Trophoblast cell (in vitro differentiated cells and primary cell): ENCODE measurements around the gene CERK.

Source experiments
- DNase-seq, 2 donors: peaks; one replicate each; pipeline ENCODE4 v3.0.0-alpha.2; 2016
- H2AFZ ChIP-seq: 2 replicates; pipeline ENCODE4 v1.6.1; 2013; ENCODE audit warnings: low read length, moderate library complexity, mild to moderate bottlenecking; ENCODE audit not compliant: insufficient read depth, poor library complexity
- H2AK5ac ChIP-seq: 2 replicates; pipeline ENCODE4 v1.6.1; 2013; ENCODE audit warnings: mild to moderate bottlenecking, low read length
- H2BK120ac ChIP-seq: 2 replicates; pipeline ENCODE4 v1.6.1; 2013; ENCODE audit warnings: low read length, mild to moderate bottlenecking, moderate library complexity; ENCODE audit not compliant: insufficient read depth, poor library complexity
- H2BK12ac ChIP-seq: 2 replicates; pipeline ENCODE4 v1.6.1; 2013; ENCODE audit warnings: mild to moderate bottlenecking, low read length, moderate library complexity
- H2BK5ac ChIP-seq: 2 replicates; pipeline ENCODE4 v1.6.1; 2013; ENCODE audit warnings: low read length, low read depth, moderate library complexity, mild to moderate bottlenecking; ENCODE audit not compliant: poor library complexity
- H3K14ac ChIP-seq: 2 replicates; pipeline ENCODE4 v1.6.1; 2013; ENCODE audit warnings: mild to moderate bottlenecking, low read length
- H3K18ac ChIP-seq: 2 replicates; pipeline ENCODE4 v1.6.1; 2013; ENCODE audit warnings: mild to moderate bottlenecking, low read length
- H3K23ac ChIP-seq: 2 replicates; pipeline ENCODE4 v1.6.1; 2013; ENCODE audit warnings: low read length
- H3K27ac ChIP-seq: 2 replicates; pipeline ENCODE4 v1.5.1; 2013; ENCODE audit warnings: low read depth, mild to moderate bottlenecking, inconsistent platforms, low read length, moderate library complexity
- H3K27me3 ChIP-seq: 2 replicates; pipeline ENCODE4 v1.6.1; 2013; ENCODE audit warnings: inconsistent platforms, mild to moderate bottlenecking, low read length, moderate library complexity; ENCODE audit not compliant: insufficient read depth
- H3K36me3 ChIP-seq, 2 experiments: 1 replicate in 1 of 2; 2 replicates in 1 of 2; pipeline ENCODE4 v1.6.1; 2013; ENCODE audit warnings: low read length in 2 of 2, mild to moderate bottlenecking in 2 of 2, moderate library complexity in 1 of 2; ENCODE audit not compliant: insufficient read depth in 2 of 2, control insufficient read depth in 1 of 2
- H3K4ac ChIP-seq: 2 replicates; pipeline ENCODE4 v1.6.1; 2013; ENCODE audit warnings: low read depth, mild to moderate bottlenecking, low read length, moderate library complexity
- H3K4me1 ChIP-seq, 2 experiments: 1 replicate in 1 of 2; 2 replicates in 1 of 2; pipeline ENCODE4 v1.6.1; 2013; ENCODE audit warnings: low read length in 2 of 2, mild to moderate bottlenecking in 2 of 2, moderate library complexity in 1 of 2; ENCODE audit not compliant: insufficient read depth in 2 of 2, control insufficient read depth in 1 of 2
- H3K4me2 ChIP-seq: 2 replicates; pipeline ENCODE4 v1.6.1; 2013; ENCODE audit warnings: inconsistent platforms, mild to moderate bottlenecking, low read length, moderate library complexity
- H3K4me3 ChIP-seq: 2 replicates; pipeline ENCODE4 v1.5.1; 2013; ENCODE audit warnings: mild to moderate bottlenecking, low read depth, low read length, inconsistent platforms
- H3K79me1 ChIP-seq: one replicate; pipeline ENCODE4 v1.6.1; 2013; ENCODE audit warnings: low read length
- H3K79me2 ChIP-seq: 2 replicates; pipeline ENCODE4 v1.6.1; 2013; ENCODE audit warnings: low read length, mild to moderate bottlenecking; ENCODE audit not compliant: control insufficient read depth, insufficient read depth, poor library complexity
- H3K9ac ChIP-seq: 2 replicates; pipeline ENCODE4 v1.6.1; 2013; ENCODE audit warnings: mild to moderate bottlenecking, low read length
- H3K9me3 ChIP-seq: 2 replicates; pipeline ENCODE4 v1.6.1; 2013; ENCODE audit warnings: low read depth, mild to moderate bottlenecking, control low read depth, inconsistent platforms, low read length; ENCODE audit not compliant: insufficient read depth
- H4K12ac ChIP-seq: 2 replicates; pipeline ENCODE4 v1.6.1; 2013; ENCODE audit warnings: low read depth, mild to moderate bottlenecking, low read length, moderate library complexity
- H4K8ac ChIP-seq: 2 replicates; pipeline ENCODE4 v1.6.1; 2013; ENCODE audit warnings: low read depth, mild to moderate bottlenecking, low read length, moderate library complexity
- H4K91ac ChIP-seq: one replicate; pipeline ENCODE4 v1.6.1; 2013; ENCODE audit warnings: low read depth, mild to moderate bottlenecking, low read length, moderate library complexity
- WGBS: extraction: QIAGEN DNeasy Blood & Tissue Kit; methylation state at CpG from one replicate; pipeline ENCODE4 v1.1.7; 2013; ENCODE audit warnings: missing lambda C conversion rate; ENCODE audit not compliant: insufficient read length, insufficient coverage; ENCODE audit errors: extremely low coverage; 5-methylcytosine and 5-hydroxymethylcytosine counted together

CERK gene

GRCh38 chr22:46746192-46746591, 8.1 kb upstream of the CERK start:
- no peak overlapping the region for H3K18ac ChIP-seq
- no peak overlapping the region for H4K12ac ChIP-seq
- H3K4me1 ChIP-seq = peaks cover 28 to 33% of the 10 kb centered on the region in 2 experiments
- no peak overlapping the region for H2AK5ac ChIP-seq
- no peak for DNase-seq
- no peak overlapping the region for H3K9ac ChIP-seq
- H3K79me2 ChIP-seq = no peaks in the 10 kb centered on the region
- H3K14ac ChIP-seq = no peak overlapping the region
- no peaks in the 10 kb centered on the region for H3K27me3 ChIP-seq
- H4K91ac ChIP-seq = no peak overlapping the region
- H3K79me1 ChIP-seq = peaks cover 13% of the 10 kb centered on the region
- H2BK5ac ChIP-seq = no peak overlapping the region
- H3K36me3 ChIP-seq = no peaks in the 10 kb centered on the region
- H2AFZ ChIP-seq = no peak overlapping the region
- no CpG with 5 or more reads among the region's 5 CpGs for WGBS
- H3K27ac ChIP-seq = no peak overlapping the region
- no peak overlapping the region for H2BK120ac ChIP-seq
- H2BK12ac ChIP-seq = no peak overlapping the region
- no peak overlapping the region for H4K8ac ChIP-seq
- H3K23ac ChIP-seq = no peak overlapping the region
- no peak overlapping the region for H3K4me2 ChIP-seq
- no peak overlapping the region for H3K4ac ChIP-seq
- no peak overlapping the region for H3K4me3 ChIP-seq
- peaks cover 2% of the 10 kb centered on the region for H3K9me3 ChIP-seq

- no peaks in the 10 kb centered on the region for H3K79me2 ChIP-seq
- H3K4me3 ChIP-seq = no peak overlapping the region
- H3K4ac ChIP-seq = no peak overlapping the region
- H3K9ac ChIP-seq = no peak overlapping the region
- H3K18ac ChIP-seq = no peak overlapping the region
- peaks cover 2% of the 10 kb centered on the region for H3K9me3 ChIP-seq
- peak overlapping the region; percentile 30 for H2AK5ac ChIP-seq
- H2BK12ac ChIP-seq = no peak overlapping the region
- no peak overlapping the region for H2BK5ac ChIP-seq
- no peak overlapping the region for H4K91ac ChIP-seq
- H3K36me3 ChIP-seq = no peaks in the 10 kb centered on the region
- H3K14ac ChIP-seq = no peak overlapping the region
- no peak overlapping the region for H4K8ac ChIP-seq
- no peak overlapping the region for H3K4me2 ChIP-seq
- H3K27ac ChIP-seq = no peak overlapping the region
- no peak for DNase-seq
- H2BK120ac ChIP-seq = no peak overlapping the region
- H3K79me1 ChIP-seq = peaks cover 9% of the 10 kb centered on the region
- H2AFZ ChIP-seq = no peak overlapping the region
- H3K4me1 ChIP-seq = peaks cover 25 to 29% of the 10 kb centered on the region in 2 experiments
- no peak overlapping the region for H4K12ac ChIP-seq
- WGBS = no CpG with 5 or more reads among the region's 6 CpGs
- no peaks in the 10 kb centered on the region for H3K27me3 ChIP-seq
- H3K23ac ChIP-seq = no peak overlapping the region
Observed at GRCh38 chr22:46744581-46744980, 6.5 kb upstream of the CERK start.

GRCh38 chr22:46742576-46743221, 4.6 kb upstream of the CERK start:
- WGBS = no CpG with 5 or more reads among the region's 6 CpGs
- Histone ChIP-seq H3K27ac (no peak overlapping the region), H2BK120ac (no peak overlapping the region), H2BK12ac (no peak overlapping the region), H3K27me3 (no peaks in the 10 kb centered on the region), H3K36me3 (no peaks in the 10 kb centered on the region), H3K9ac (no peak overlapping the region), H2AK5ac (no peak overlapping the region), H4K91ac (no peak overlapping the region), H3K79me2 (peaks cover 3% of the 10 kb centered on the region), H3K79me1 (peaks cover 6% of the 10 kb centered on the region), H3K4me1 (peaks cover 20 to 26% of the 10 kb centered on the region in 2 experiments), H3K18ac (no peak overlapping the region), H3K4me3 (no peak overlapping the region), H4K8ac (no peak overlapping the region), H3K4ac (no peak overlapping the region), H2BK5ac (no peak overlapping the region), H3K9me3 (peaks cover 2% of the 10 kb centered on the region), H3K14ac (no peak overlapping the region), H2AFZ (no peak overlapping the region), H3K23ac (no peak overlapping the region), H3K4me2 (no peak overlapping the region), H4K12ac (no peak overlapping the region)
- DNase-seq = peak; percentile 28 to 53

- no peak overlapping the region for H3K4ac ChIP-seq
- H3K9me3 ChIP-seq = peaks cover 2% of the 10 kb centered on the region
- no peak overlapping the region for H2BK120ac ChIP-seq
- peaks cover 4% of the 10 kb centered on the region for H3K79me2 ChIP-seq
- H2BK5ac ChIP-seq = no peak overlapping the region
- H3K4me2 ChIP-seq = no peak overlapping the region
- H3K18ac ChIP-seq = no peak overlapping the region
- WGBS = no CpG with 5 or more reads among the region's 6 CpGs
- H2AFZ ChIP-seq = no peak overlapping the region
- H3K79me1 ChIP-seq = peaks cover 8% of the 10 kb centered on the region
- DNase-seq = no peak
- H2BK12ac ChIP-seq = no peak overlapping the region
- no peak overlapping the region for H4K12ac ChIP-seq
- no peaks in the 10 kb centered on the region for H3K36me3 ChIP-seq
- no peaks in the 10 kb centered on the region for H3K27me3 ChIP-seq
- H2AK5ac ChIP-seq = peak overlapping the region; percentile 49
- no peak overlapping the region for H3K14ac ChIP-seq
- peaks cover 20 to 26% of the 10 kb centered on the region in 2 experiments for H3K4me1 ChIP-seq
- H3K23ac ChIP-seq = no peak overlapping the region
- H3K9ac ChIP-seq = no peak overlapping the region
- H4K8ac ChIP-seq = no peak overlapping the region
- H4K91ac ChIP-seq = no peak overlapping the region
- no peak overlapping the region for H3K27ac ChIP-seq
- H3K4me3 ChIP-seq = no peak overlapping the region
Observed at GRCh38 chr22:46741974-46742519, 4.0 kb upstream of the CERK start.
